Diencephalon (tissue), 1 donor: ENCODE data around the gene CLDN16. TPM values are rescaled to one million over a fixed set of nuclear protein-coding genes. Genes with fewer than 3 reads are reported as not detected.

ENCODE experiments used
- total RNA-seq: library from RNA; depleted of rRNA; stranded (reverse); fragments of >200 nt; gene quantifications from one replicate; pipeline ENCODE4 v1.2.3, GENCODE V29; 2014

CLDN16 gene
- total RNA-seq = 0.46 TPM

DNA sequence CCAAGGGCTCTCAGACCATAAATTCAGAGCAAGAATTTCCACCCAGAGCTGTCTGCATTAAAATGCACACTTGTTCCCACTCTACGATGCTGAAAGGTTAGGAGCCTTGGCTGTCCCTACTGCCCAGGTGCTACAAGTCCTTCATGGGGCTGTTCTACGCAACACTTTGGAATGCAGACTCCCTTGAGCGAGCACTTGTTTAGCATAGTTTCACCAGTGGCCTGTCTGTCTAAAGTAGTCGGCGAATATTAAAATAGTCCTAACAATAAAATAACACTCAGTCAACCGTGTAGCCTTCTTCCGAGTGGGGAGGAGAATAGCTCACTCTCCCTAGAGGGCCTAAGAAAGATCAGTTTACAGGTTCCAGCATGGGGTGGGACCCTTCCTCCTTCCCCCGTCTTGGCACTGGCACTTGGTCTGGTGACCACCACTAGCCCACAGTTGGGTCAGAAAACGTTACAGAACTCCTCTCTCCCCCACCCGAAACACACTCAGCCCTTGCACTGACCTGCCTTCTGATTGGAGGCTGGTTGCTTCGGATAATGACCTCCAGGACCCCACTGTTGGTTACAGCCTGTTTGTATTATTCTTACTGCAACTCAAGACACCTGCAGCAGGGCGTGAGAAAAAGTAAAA lies at the start of gene CLDN16:
CLDN16 (plus strand) TSS at position 586 of the 636 bp plus-strand sequence. CDS start 167 bp downstream, outside the sequence.

DNA sequence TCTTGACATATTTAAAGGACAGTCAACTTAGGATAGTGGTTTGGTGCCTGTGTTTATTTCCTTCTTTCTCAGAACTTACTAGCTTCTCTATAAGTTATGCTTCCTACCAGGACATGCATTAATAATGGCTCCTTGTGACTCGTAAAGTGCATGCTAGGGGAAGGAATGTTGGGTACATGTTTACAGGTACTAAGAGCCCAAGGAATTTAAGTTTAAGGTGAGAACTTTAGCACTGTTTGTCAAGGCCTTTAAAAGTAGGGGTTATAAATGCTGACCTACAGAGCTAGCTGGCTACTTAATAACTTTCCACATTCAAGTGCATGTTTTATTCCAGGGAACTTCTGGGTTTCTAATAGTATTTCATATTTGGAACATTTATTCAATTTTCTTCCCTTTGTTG lies 61.8 kb downstream of the CLDN16 start, which contains the start of gene TMEM207:
TMEM207 (minus strand) TSS at position 101 of the 400 bp plus-strand sequence; CDS start at position 9, 92 bp downstream.

Other genes starting within 250 kb of the CLDN16 start
- 3.0 TPM for gene CLDN1, start 65.7 kb upstream of the CLDN16 start, total RNA-seq
- not detected for gene TMEM207, start 61.7 kb downstream of the CLDN16 start, total RNA-seq
- gene IL1RAP, start 125.9 kb downstream of the CLDN16 start, total RNA-seq = 11.5 TPM